Measurements from ENCODE around the gene DCLK2.

Gene DCLK2

GRCh38 chr4:150078041-150078578 lies at the start of gene DCLK2:
TSS of gene DCLK2 (plus strand) at chr4:150078445. CDS start at chr4:150079028, 583 bp downstream.
- peak in 55 of 56 donors; percentile 7 to 84 (median 69) for DNase-seq

GRCh38 chr4:150032541-150032940 lies 45.7 kb upstream of the DCLK2 start:
- DNase-seq: peak in 24 of 56 donors; percentile 1 to 82 (median 38)

GRCh38 chr4:150033081-150033480 lies 45.2 kb upstream of the DCLK2 start:
- no peak for DNase-seq

- DNase-seq: no peak
Measured at GRCh38 chr4:150033901-150034300, 44.3 kb upstream of the DCLK2 start.

- no peak for DNase-seq
Measured at GRCh38 chr4:150037251-150037856, 40.9 kb upstream of the DCLK2 start.

- DNase-seq: no peak
Measured at GRCh38 chr4:150038335-150039076, 39.7 kb upstream of the DCLK2 start.

GRCh38 chr4:150039274-150040127 lies 38.7 kb upstream of the DCLK2 start:
- no peak for DNase-seq

GRCh38 chr4:150044517-150044916 lies 33.7 kb upstream of the DCLK2 start:
- DNase-seq: no peak

- no peak for DNase-seq
Measured at GRCh38 chr4:150045410-150045809, 32.8 kb upstream of the DCLK2 start.

GRCh38 chr4:150046728-150047217 lies 31.5 kb upstream of the DCLK2 start:
- no peak for DNase-seq

GRCh38 chr4:150047546-150047945 lies 30.7 kb upstream of the DCLK2 start:
- no peak for DNase-seq

- no peak for DNase-seq
Measured at GRCh38 chr4:150049682-150050081, 28.6 kb upstream of the DCLK2 start.

GRCh38 chr4:150050566-150050965 lies 27.7 kb upstream of the DCLK2 start:
- DNase-seq: peak in 9 of 56 donors; percentile 2 to 28 (median 8)

GRCh38 chr4:150051111-150051510 lies 27.1 kb upstream of the DCLK2 start:
- no peak for DNase-seq

GRCh38 chr4:150055467-150055866 lies 22.8 kb upstream of the DCLK2 start:
- DNase-seq: no peak

- no peak for DNase-seq
Measured at GRCh38 chr4:150056569-150056968, 21.7 kb upstream of the DCLK2 start.

- DNase-seq: no peak
Measured at GRCh38 chr4:150061086-150061776, 17.0 kb upstream of the DCLK2 start.

- DNase-seq: no peak
Measured at GRCh38 chr4:150063128-150063527, 15.1 kb upstream of the DCLK2 start.

GRCh38 chr4:150065740-150066139 lies 12.5 kb upstream of the DCLK2 start:
- no peak for DNase-seq

GRCh38 chr4:150067859-150068258 lies 10.4 kb upstream of the DCLK2 start:
- no peak for DNase-seq
